T-helper 22 cell (primary cell): ENCODE measurements around the gene IFNA2.
"Not testable (repeated sequence)": the region's sequence is repeated elsewhere in the genome, so short reads cannot be mapped to it uniquely, and the experiment has no call there.

ENCODE experiments used
- DNase-seq: peaks from one replicate; pipeline ENCODE4 v3.0.0-alpha.2; 2020; ENCODE audit warnings: low read depth

The IFNA2 gene

GRCh38 chr9:21385131-21385670 lies at the start of gene IFNA2:
Gene IFNA2 (minus strand): TSS chr9:21385398. CDS start chr9:21385329, 69 bp downstream.
- no peak for DNase-seq

- not testable (repeated sequence) for DNase-seq
Measured at GRCh38 chr9:21435015-21435383, 49.8 kb upstream of the IFNA2 start.

GRCh38 chr9:21434202-21435014 lies 49.2 kb upstream of the IFNA2 start:
- no peak for DNase-seq

GRCh38 chr9:21432672-21433425 lies 47.7 kb upstream of the IFNA2 start:
- no peak for DNase-seq

- no peak for DNase-seq
Measured at GRCh38 chr9:21429191-21429590, 44.0 kb upstream of the IFNA2 start.

GRCh38 chr9:21428235-21428634 lies 43.0 kb upstream of the IFNA2 start:
- DNase-seq = no peak

GRCh38 chr9:21415493-21416267 lies 30.5 kb upstream of the IFNA2 start:
- no peak for DNase-seq

- no peak for DNase-seq
Measured at GRCh38 chr9:21414220-21414940, 29.2 kb upstream of the IFNA2 start.

GRCh38 chr9:21413624-21414023 lies 28.4 kb upstream of the IFNA2 start:
- DNase-seq = no peak

- DNase-seq = no peak
Measured at GRCh38 chr9:21413151-21413550, 28.0 kb upstream of the IFNA2 start.

- no peak for DNase-seq
Measured at GRCh38 chr9:21412107-21412506, 26.9 kb upstream of the IFNA2 start.

- no peak for DNase-seq
Measured at GRCh38 chr9:21408817-21409216, 23.6 kb upstream of the IFNA2 start, which contains the start of gene IFNA8. Gene IFNA8 (plus strand): TSS chr9:21409117. CDS start chr9:21409177, 60 bp downstream.

GRCh38 chr9:21404146-21404545 lies 18.9 kb upstream of the IFNA2 start:
- no peak for DNase-seq

- no peak for DNase-seq
Measured at GRCh38 chr9:21402386-21403251, 17.4 kb upstream of the IFNA2 start.

GRCh38 chr9:21399956-21400355 lies 14.8 kb upstream of the IFNA2 start:
- DNase-seq = no peak

- no peak for DNase-seq
Measured at GRCh38 chr9:21398955-21399489, 13.8 kb upstream of the IFNA2 start.

- peak; percentile 9 for DNase-seq
Measured at GRCh38 chr9:21395778-21396717, 10.8 kb upstream of the IFNA2 start.

GRCh38 chr9:21392270-21392669 lies 7.1 kb upstream of the IFNA2 start:
- DNase-seq = no peak

- no peak for DNase-seq
Measured at GRCh38 chr9:21383627-21384026, 1.6 kb downstream of the IFNA2 start.
